Neural cell (in vitro differentiated cells): ENCODE results near the gene CDON. TPM values are rescaled to one million over a fixed set of nuclear protein-coding genes. Genes with fewer than 3 reads are reported as not detected.

Source experiments
- H2AFZ ChIP-seq: fragments of 200-600, 300-800 bp; sonication (generic), shearing (Covaris generic); 2 replicates; pipeline ENCODE4 v1.6.0; 2014; ENCODE audit warnings: low read depth, mild to moderate bottlenecking, antibody characterized with exemption, low read length, moderate library complexity
- H3F3A ChIP-seq: fragments of 200-600 bp; shearing (Covaris generic); 2 replicates; pipeline ENCODE4 v1.6.1; 2016; ENCODE audit warnings: mild to moderate bottlenecking, moderate library complexity, mixed read lengths, antibody characterized with exemption, low read length; ENCODE audit not compliant: insufficient read depth, poor library complexity, severe bottlenecking
- H3K27ac ChIP-seq: fragments of 200-600, 300-800 bp; sonication (generic), shearing (Covaris generic); 2 replicates; pipeline ENCODE4 v1.5.1; 2014; ENCODE audit warnings: mild to moderate bottlenecking, low read length, moderate library complexity
- H3K27me3 ChIP-seq: fragments of 300-800, 200-600 bp; sonication (generic), shearing (Covaris generic); 2 replicates; pipeline ENCODE4 v1.6.0; 2014; ENCODE audit warnings: mild to moderate bottlenecking, low read depth, low read length, moderate library complexity; ENCODE audit not compliant: insufficient read depth
- H3K36me3 ChIP-seq: fragments of 300-800, 200-600 bp; sonication (generic), shearing (Covaris generic); 2 replicates; pipeline ENCODE4 v1.5.1; 2014; ENCODE audit warnings: mild to moderate bottlenecking, antibody characterized with exemption, low read length, moderate library complexity; ENCODE audit not compliant: insufficient read depth
- H3K4me2 ChIP-seq: fragments of 300-800, 200-600 bp; sonication (generic), shearing (Covaris generic); 2 replicates; pipeline ENCODE4 v1.6.0; 2014; ENCODE audit warnings: mild to moderate bottlenecking, low read length
- H3K4me3 ChIP-seq: fragments of 300-800, 200-600 bp; sonication (generic), shearing (Covaris generic); 2 replicates; pipeline ENCODE4 v1.5.1; 2014; ENCODE audit warnings: mild to moderate bottlenecking, low read length, moderate library complexity
- H3K79me2 ChIP-seq: fragments of 200-600 bp; shearing (Covaris generic); replicated peaks from 2 replicates; pipeline ENCODE4 v1.6.0; 2014; ENCODE audit warnings: mild to moderate bottlenecking, low read length, moderate library complexity; ENCODE audit not compliant: insufficient read depth
- H3K9ac ChIP-seq: fragments of 300-800, 200-600 bp; sonication (generic), shearing (Covaris generic); 2 replicates; pipeline ENCODE4 v1.6.1; 2016; ENCODE audit warnings: mild to moderate bottlenecking, low read length, mixed read lengths
- H3K9me2 ChIP-seq: fragments of 200-600 bp; shearing (Covaris generic); 2 replicates; pipeline ENCODE4 v1.6.1; 2016; ENCODE audit warnings: mild to moderate bottlenecking, low read length, mixed read lengths; ENCODE audit not compliant: insufficient read depth
- H3K9me3 ChIP-seq: fragments of 200-600, 300-800 bp; sonication (generic), shearing (Covaris generic); 2 replicates; pipeline ENCODE4 v1.6.1; 2016; ENCODE audit warnings: mild to moderate bottlenecking, mixed run types, low read length, moderate library complexity, mixed read lengths
- H4K20me1 ChIP-seq: fragments of 200-600 bp; shearing (Covaris generic); 2 replicates; pipeline ENCODE4 v1.6.1; 2016; ENCODE audit warnings: mild to moderate bottlenecking, mixed run types; ENCODE audit not compliant: insufficient read depth
- CTCF ChIP-seq: fragments of 450-650 bp; IDR thresholded peaks from 2 replicates; pipeline ENCODE4 v1.5.1; 2014; ENCODE audit warnings: antibody characterized with exemption, mild to moderate bottlenecking, moderate library complexity; ENCODE audit not compliant: poor library complexity, severe bottlenecking
- EP300 ChIP-seq: fragments of 450-650 bp; conservative IDR thresholded peaks from 2 replicates; pipeline ENCODE4 v1.6.1; 2014; ENCODE audit warnings: antibody characterized with exemption, mild to moderate bottlenecking, moderate library complexity; ENCODE audit not compliant: poor library complexity, severe bottlenecking
- EZH2 ChIP-seq: fragments of 200-600, 300-800 bp; shearing (Covaris generic), sonication (generic); IDR thresholded peaks from 2 replicates; pipeline ENCODE4 v1.6.1; 2014; ENCODE audit warnings: antibody characterized with exemption, low read length, borderline replicate concordance, mild to moderate bottlenecking; ENCODE audit not compliant: insufficient read depth, poor library complexity, severe bottlenecking
- MXI1 ChIP-seq: fragments of 450-650 bp; conservative IDR thresholded peaks from 2 replicates; pipeline ENCODE4 v1.6.1; 2014; ENCODE audit warnings: antibody characterized with exemption, mild to moderate bottlenecking; ENCODE audit not compliant: poor library complexity, severe bottlenecking
- POLR2AphosphoS5 ChIP-seq: IDR thresholded peaks from 2 replicates; pipeline ENCODE4 v1.6.1; 2012
- RAD21 ChIP-seq: fragments of 450-650 bp; conservative IDR thresholded peaks from 2 replicates; pipeline ENCODE4 v1.6.1; 2014; ENCODE audit warnings: antibody characterized with exemption, mild to moderate bottlenecking, moderate library complexity
- REST ChIP-seq: IDR thresholded peaks from 2 replicates; pipeline ENCODE4 v1.6.1; 2012; ENCODE audit warnings: borderline replicate concordance
- SMC3 ChIP-seq: fragments of 450-650 bp; conservative IDR thresholded peaks from 2 replicates; pipeline ENCODE4 v1.6.1; 2014; ENCODE audit warnings: antibody characterized with exemption, mild to moderate bottlenecking, moderate library complexity; ENCODE audit not compliant: poor library complexity
- TAF1 ChIP-seq: IDR thresholded peaks from 2 replicates; pipeline ENCODE4 v1.6.1; 2012; ENCODE audit warnings: low read depth
- polyA plus RNA-seq: library from polyadenylated mRNA; depleted of rRNA; stranded (reverse); fragments of >200 nt; gene quantifications from 2 replicates; pipeline ENCODE4 v1.2.3, GENCODE V29; 2014

The CDON gene
- polyA plus RNA-seq, 1 donor from 2014 or later: 44.1 TPM

GRCh38 chr11:126007238-126007637 lies 55.4 kb downstream of the CDON start (continued):
- no peak for TF ChIP-seq REST

- Histone ChIP-seq H3K9me2 (no peaks in the 10 kb centered on the region), H3K4me2 (no peak overlapping the region), H3K27ac (no peak overlapping the region), H3K9ac (no peak overlapping the region), H3K4me3 (no peak overlapping the region), H3K27me3 (no peaks in the 10 kb centered on the region), H2AFZ (no peak overlapping the region), H3K79me2 (no peaks in the 10 kb centered on the region), H3F3A (no peaks in the 10 kb centered on the region), H3K36me3 (peaks cover 14% of the 10 kb centered on the region), H3K9me3 (no peaks in the 10 kb centered on the region), H4K20me1 (no peaks in the 10 kb centered on the region)
- TF ChIP-seq RAD21 (no peak), SMC3 (no peak), CTCF (no peak), POLR2AphosphoS5 (no peak), EZH2 (no peak), REST (no peak), TAF1 (no peak), MXI1 (no peak), EP300 (no peak)
Observed at GRCh38 chr11:126006068-126006467, 56.6 kb downstream of the CDON start.
